Prostate gland (tissue), 2 donors: ENCODE data around the gene ZNRF1.

ENCODE experiments used
- CTCF ChIP-seq, 4 experiments: fragments of 200-600 bp in 2 of 4; fragments of 450-650 bp in 2 of 4; sonication (generic) in 2 of 4; IDR thresholded peaks; 1 replicate in 3 of 4; 2 replicates in 1 of 4; pipeline ENCODE4 v1.5.1; 2016 to 2019; ENCODE audit warnings: antibody characterized with exemption in 4 of 4, mild to moderate bottlenecking in 2 of 4, moderate library complexity in 2 of 4
- POLR2A ChIP-seq: fragments of 450-650 bp; IDR thresholded peaks from one replicate; pipeline ENCODE4 v1.6.1; 2016; ENCODE audit warnings: antibody characterized with exemption, mild to moderate bottlenecking

- TF ChIP-seq CTCF (IDR thresholded peaks at IDR 0.05) (no peak), POLR2A (no peak)
Measured at GRCh38 chr16:74990832-74991231, 8.0 kb upstream of the ZNRF1 start.
